ENCODE results near the gene GPS2.

GPS2 gene

GRCh38 chr17:7281953-7282751, 33.0 kb downstream of the GPS2 start:
- no peaks in the 10 kb centered on the region for H3K79me2 ChIP-seq (ENCODE audit: control insufficient read depth, insufficient read depth, low read length, poor library complexity)
- H3K4me1 ChIP-seq (ENCODE audit: control insufficient read depth in 1 of 2, insufficient read depth in 2 of 2, low read length in 2 of 2): peaks cover 16% of the 10 kb centered on the region in 2 experiments
- H3K36me3 ChIP-seq (ENCODE audit: control insufficient read depth in 1 of 2, insufficient read depth in 2 of 2, low read length in 2 of 2): no peaks in the 10 kb centered on the region
- no peak overlapping the region for H4K12ac ChIP-seq (ENCODE audit: low read depth, low read length)
- H3K23ac ChIP-seq (ENCODE audit: low read length): no peak overlapping the region
- peak overlapping the region; percentile 27 for H3K4me3 ChIP-seq (ENCODE audit: low read depth, low read length)
- no peak overlapping the region for H4K8ac ChIP-seq (ENCODE audit: low read depth, low read length)
- H2BK120ac ChIP-seq (ENCODE audit: insufficient read depth, low read length, poor library complexity): no peak overlapping the region
- peak overlapping the region; percentile 78 for H3K4me2 ChIP-seq (ENCODE audit: low read length)
- H3K14ac ChIP-seq (ENCODE audit: low read length): no peak overlapping the region
- H2AK5ac ChIP-seq (ENCODE audit: low read length): no peak overlapping the region
- DNase-seq: no peak
- peak overlapping the region; percentile 73 for H2AFZ ChIP-seq (ENCODE audit: insufficient read depth, low read length, poor library complexity)
- no peak overlapping the region for H3K4ac ChIP-seq (ENCODE audit: low read depth, low read length)
- no peak overlapping the region for H2BK12ac ChIP-seq (ENCODE audit: low read length)
- no peak overlapping the region for H3K9ac ChIP-seq (ENCODE audit: low read length)
- no peak overlapping the region for H3K18ac ChIP-seq (ENCODE audit: low read length)
- no peak overlapping the region for H4K91ac ChIP-seq (ENCODE audit: low read depth, low read length)
- no peak overlapping the region for H3K27ac ChIP-seq (ENCODE audit: low read depth, low read length)
- H3K79me1 ChIP-seq (ENCODE audit: low read length): no peaks in the 10 kb centered on the region
- no CpG with 5 or more reads among the region's 43 CpGs for WGBS (ENCODE audit: extremely low coverage, insufficient coverage, insufficient read length)
- H3K9me3 ChIP-seq (ENCODE audit: insufficient read depth, low read depth, low read length): no peaks in the 10 kb centered on the region
- no peak overlapping the region for H2BK5ac ChIP-seq (ENCODE audit: low read depth, low read length, poor library complexity)
- peaks cover 6% of the 10 kb centered on the region for H3K27me3 ChIP-seq (ENCODE audit: insufficient read depth, low read length)

- Histone ChIP-seq H3K4ac (ENCODE audit: low read depth, low read length) (no peak within 1 kb of the TSS), H3K4me1 (ENCODE audit: control insufficient read depth in 1 of 2, insufficient read depth in 2 of 2, low read length in 2 of 2) (peaks cover 16% of the 10 kb centered on the region in 2 experiments), H3K9ac (ENCODE audit: low read length) (no peak within 1 kb of the TSS), H2AFZ (ENCODE audit: insufficient read depth, low read length, poor library complexity) (peak within 1 kb of the TSS; percentile 73), H2AK5ac (ENCODE audit: low read length) (no peak within 1 kb of the TSS), H2BK5ac (ENCODE audit: low read depth, low read length, poor library complexity) (no peak within 1 kb of the TSS), H3K79me2 (ENCODE audit: control insufficient read depth, insufficient read depth, low read length, poor library complexity) (no peaks in the 10 kb centered on the region), H3K36me3 (ENCODE audit: control insufficient read depth in 1 of 2, insufficient read depth in 2 of 2, low read length in 2 of 2) (no peaks in the 10 kb centered on the region), H3K27me3 (ENCODE audit: insufficient read depth, low read length) (peaks cover 6% of the 10 kb centered on the region), H2BK12ac (ENCODE audit: low read length) (no peak within 1 kb of the TSS), H3K14ac (ENCODE audit: low read length) (no peak within 1 kb of the TSS), H3K4me3 (ENCODE audit: low read depth, low read length) (peak within 1 kb of the TSS; percentile 45), H3K27ac (ENCODE audit: low read depth, low read length) (no peak within 1 kb of the TSS), H3K23ac (ENCODE audit: low read length) (no peak within 1 kb of the TSS), H3K18ac (ENCODE audit: low read length) (no peak within 1 kb of the TSS), H3K79me1 (ENCODE audit: low read length) (no peaks in the 10 kb centered on the region), H3K9me3 (ENCODE audit: insufficient read depth, low read depth, low read length) (no peaks in the 10 kb centered on the region), H4K91ac (ENCODE audit: low read depth, low read length) (no peak within 1 kb of the TSS), H3K4me2 (ENCODE audit: low read length) (peak within 1 kb of the TSS; percentile 78), H2BK120ac (ENCODE audit: insufficient read depth, low read length, poor library complexity) (no peak within 1 kb of the TSS), H4K8ac (ENCODE audit: low read depth, low read length) (no peak within 1 kb of the TSS), H4K12ac (ENCODE audit: low read depth, low read length) (no peak within 1 kb of the TSS)
- DNase-seq: peak; percentile 98
- WGBS (ENCODE audit: extremely low coverage, insufficient coverage, insufficient read length): no CpG with 5 or more reads among the region's 71 CpGs
These were observed 33.8 kb downstream of the GPS2 start, which contains the start of gene SLC2A4 for GRCh38 chr17:7281074-7281952. SLC2A4 (plus strand) TSS chr17:7281718; CDS start chr17:7281935, 217 bp downstream.

DNA sequence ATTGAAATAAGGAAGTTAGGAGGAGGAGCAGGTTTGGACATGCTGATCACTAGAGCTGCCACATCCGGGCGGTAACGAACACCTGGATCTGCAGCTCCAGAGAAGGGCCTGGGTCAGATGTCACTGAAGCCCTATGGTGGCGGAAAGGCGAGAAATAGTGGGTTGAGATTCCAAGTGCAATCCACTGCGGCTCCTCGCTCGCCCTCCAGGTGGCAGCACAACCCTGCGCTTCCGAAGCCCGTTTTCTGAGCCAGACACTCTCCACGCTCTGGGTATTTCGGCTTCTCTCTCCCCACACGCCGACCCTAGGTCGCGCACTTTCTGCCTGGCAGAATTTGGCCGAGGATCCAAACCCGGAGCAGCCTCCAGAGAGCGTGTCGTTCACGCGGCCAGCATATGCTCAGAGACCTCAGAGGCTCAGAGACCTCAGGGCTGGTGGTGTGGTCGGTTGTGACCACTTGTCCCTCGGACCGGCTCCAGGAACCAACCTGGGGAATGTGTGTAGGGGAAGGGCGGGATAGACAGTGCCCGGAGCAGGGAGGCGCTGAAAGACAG, 34.6 kb downstream of the GPS2 start:
- Histone ChIP-seq H3K18ac (ENCODE audit: low read length) (no peak overlapping the region), H3K9me3 (ENCODE audit: insufficient read depth, low read depth, low read length) (no peaks in the 10 kb centered on the region), H3K36me3 (ENCODE audit: control insufficient read depth in 1 of 2, insufficient read depth in 2 of 2, low read length in 2 of 2) (no peaks in the 10 kb centered on the region), H3K4ac (ENCODE audit: low read depth, low read length) (no peak overlapping the region), H3K79me2 (ENCODE audit: control insufficient read depth, insufficient read depth, low read length, poor library complexity) (no peaks in the 10 kb centered on the region), H4K12ac (ENCODE audit: low read depth, low read length) (no peak overlapping the region), H3K4me1 (ENCODE audit: control insufficient read depth in 1 of 2, insufficient read depth in 2 of 2, low read length in 2 of 2) (peaks cover 16% of the 10 kb centered on the region in 2 experiments), H3K14ac (ENCODE audit: low read length) (no peak overlapping the region), H3K9ac (ENCODE audit: low read length) (no peak overlapping the region), H2AK5ac (ENCODE audit: low read length) (no peak overlapping the region), H2BK5ac (ENCODE audit: low read depth, low read length, poor library complexity) (no peak overlapping the region), H3K23ac (ENCODE audit: low read length) (no peak overlapping the region), H2BK120ac (ENCODE audit: insufficient read depth, low read length, poor library complexity) (no peak overlapping the region), H4K8ac (ENCODE audit: low read depth, low read length) (no peak overlapping the region), H3K4me3 (ENCODE audit: low read depth, low read length) (no peak overlapping the region), H3K79me1 (ENCODE audit: low read length) (no peaks in the 10 kb centered on the region), H3K27me3 (ENCODE audit: insufficient read depth, low read length) (peaks cover 6% of the 10 kb centered on the region), H3K27ac (ENCODE audit: low read depth, low read length) (no peak overlapping the region), H2BK12ac (ENCODE audit: low read length) (no peak overlapping the region), H2AFZ (ENCODE audit: insufficient read depth, low read length, poor library complexity) (peak overlapping the region; percentile 17), H4K91ac (ENCODE audit: low read depth, low read length) (no peak overlapping the region), H3K4me2 (ENCODE audit: low read length) (peak overlapping the region; percentile 78)
- WGBS (ENCODE audit: extremely low coverage, insufficient coverage, insufficient read length): no CpG with 5 or more reads among the region's 29 CpGs
- DNase-seq: peak; percentile 95 to 98

- H3K4me2 ChIP-seq (ENCODE audit: low read length): no peak overlapping the region
- no peak overlapping the region for H3K14ac ChIP-seq (ENCODE audit: low read length)
- no peak overlapping the region for H2AK5ac ChIP-seq (ENCODE audit: low read length)
- no peak overlapping the region for H3K27ac ChIP-seq (ENCODE audit: low read depth, low read length)
- no peak overlapping the region for H4K8ac ChIP-seq (ENCODE audit: low read depth, low read length)
- no peaks in the 10 kb centered on the region for H3K79me2 ChIP-seq (ENCODE audit: control insufficient read depth, insufficient read depth, low read length, poor library complexity)
- no peak overlapping the region for H3K23ac ChIP-seq (ENCODE audit: low read length)
- no peak overlapping the region for H4K12ac ChIP-seq (ENCODE audit: low read depth, low read length)
- H3K36me3 ChIP-seq (ENCODE audit: control insufficient read depth in 1 of 2, insufficient read depth in 2 of 2, low read length in 2 of 2): no peaks in the 10 kb centered on the region
- H3K9ac ChIP-seq (ENCODE audit: low read length): no peak overlapping the region
- no peak overlapping the region for H2BK120ac ChIP-seq (ENCODE audit: insufficient read depth, low read length, poor library complexity)
- no peaks in the 10 kb centered on the region for H3K9me3 ChIP-seq (ENCODE audit: insufficient read depth, low read depth, low read length)
- no peaks in the 10 kb centered on the region for H3K79me1 ChIP-seq (ENCODE audit: low read length)
- no peak overlapping the region for H2AFZ ChIP-seq (ENCODE audit: insufficient read depth, low read length, poor library complexity)
- no peak overlapping the region for H2BK12ac ChIP-seq (ENCODE audit: low read length)
- no peak overlapping the region for H3K4ac ChIP-seq (ENCODE audit: low read depth, low read length)
- H4K91ac ChIP-seq (ENCODE audit: low read depth, low read length): no peak overlapping the region
- H2BK5ac ChIP-seq (ENCODE audit: low read depth, low read length, poor library complexity): no peak overlapping the region
- H3K27me3 ChIP-seq (ENCODE audit: insufficient read depth, low read length): peaks cover 6% of the 10 kb centered on the region
- no peak overlapping the region for H3K4me3 ChIP-seq (ENCODE audit: low read depth, low read length)
- peaks cover 16% of the 10 kb centered on the region in 2 experiments for H3K4me1 ChIP-seq (ENCODE audit: control insufficient read depth in 1 of 2, insufficient read depth in 2 of 2, low read length in 2 of 2)
- no peak for DNase-seq
- no peak overlapping the region for H3K18ac ChIP-seq (ENCODE audit: low read length)
- WGBS (ENCODE audit: extremely low coverage, insufficient coverage, insufficient read length): no CpG with 5 or more reads among the region's 8 CpGs
These were observed 35.7 kb downstream of the GPS2 start for GRCh38 chr17:7279448-7279847.

All from trophoblast cell (in vitro differentiated cells and primary cell).